Suprapubic skin (tissue), 4 donors: ENCODE measurements around the gene CACNA1D. TPM values are rescaled to one million over a fixed set of nuclear protein-coding genes. Genes with fewer than 3 reads are reported as not detected.

Source experiments
- DNase-seq, 2 donors: peaks; one replicate each; pipeline ENCODE4 v3.0.0-alpha.2; 2019; ENCODE audit warnings: low spot score in 2 of 2
- H3K27ac ChIP-seq: fragments of 200-600 bp; sonication (generic); one replicate; pipeline ENCODE4 v1.5.1; 2019
- H3K27me3 ChIP-seq: fragments of 200-600 bp; sonication (generic); one replicate; pipeline ENCODE4 v1.5.1; 2019
- H3K36me3 ChIP-seq: fragments of 200-600 bp; sonication (generic); one replicate; pipeline ENCODE4 v1.5.1; 2019
- H3K4me1 ChIP-seq: fragments of 200-600 bp; sonication (generic); one replicate; pipeline ENCODE4 v1.5.1; 2019
- H3K4me3 ChIP-seq: fragments of 200-600 bp; sonication (generic); one replicate; pipeline ENCODE4 v1.5.1; 2019; ENCODE audit warnings: mild to moderate bottlenecking
- H3K9me3 ChIP-seq: fragments of 200-600 bp; sonication (generic); one replicate; pipeline ENCODE4 v1.5.1; 2019
- EP300 ChIP-seq: sonication (generic); formaldehyde crosslinking; IDR thresholded peaks from one replicate; pipeline ENCODE4 v1.6.1; 2017; ENCODE audit warnings: antibody characterized with exemption
- POLR2A ChIP-seq, 2 donors: fragments of 450-650 bp; IDR thresholded peaks; one replicate each; pipeline ENCODE4 v1.6.1; 2017; ENCODE audit warnings: antibody characterized with exemption in 2 of 2, mild to moderate bottlenecking in 2 of 2, moderate library complexity in 2 of 2
- POLR2AphosphoS5 ChIP-seq, 3 donors: sonication (generic); formaldehyde crosslinking; IDR thresholded peaks; one replicate each; pipeline ENCODE4 v1.6.1; 2017; ENCODE audit warnings: antibody characterized with exemption in 3 of 3
- WGBS: methylation state at CpG from one replicate; pipeline ENCODE4 v1.1.5; 2018; 5-methylcytosine and 5-hydroxymethylcytosine counted together
- total RNA-seq, 4 donors: library from RNA; depleted of rRNA; stranded (reverse); fragments of >200 nt; gene quantifications; one replicate each; pipeline ENCODE4 v1.1.0, GENCODE V29; 2016
- TF ChIP-seq, protein P1 (sequence below), 2 donors: fragments of 200-600 bp in 1 of 2; fragments of 450-650 bp in 1 of 2; sonication (generic) in 1 of 2; IDR thresholded peaks; one replicate each; pipeline ENCODE4 v1.5.1; 2016 to 2019; ENCODE audit warnings: antibody characterized with exemption in 2 of 2, mild to moderate bottlenecking in 1 of 2, moderate library complexity in 1 of 2

CACNA1D gene
- total RNA-seq, 4 donors from 2014 or later = 1.9 to 28.2 (median 6.3) TPM

DNA sequence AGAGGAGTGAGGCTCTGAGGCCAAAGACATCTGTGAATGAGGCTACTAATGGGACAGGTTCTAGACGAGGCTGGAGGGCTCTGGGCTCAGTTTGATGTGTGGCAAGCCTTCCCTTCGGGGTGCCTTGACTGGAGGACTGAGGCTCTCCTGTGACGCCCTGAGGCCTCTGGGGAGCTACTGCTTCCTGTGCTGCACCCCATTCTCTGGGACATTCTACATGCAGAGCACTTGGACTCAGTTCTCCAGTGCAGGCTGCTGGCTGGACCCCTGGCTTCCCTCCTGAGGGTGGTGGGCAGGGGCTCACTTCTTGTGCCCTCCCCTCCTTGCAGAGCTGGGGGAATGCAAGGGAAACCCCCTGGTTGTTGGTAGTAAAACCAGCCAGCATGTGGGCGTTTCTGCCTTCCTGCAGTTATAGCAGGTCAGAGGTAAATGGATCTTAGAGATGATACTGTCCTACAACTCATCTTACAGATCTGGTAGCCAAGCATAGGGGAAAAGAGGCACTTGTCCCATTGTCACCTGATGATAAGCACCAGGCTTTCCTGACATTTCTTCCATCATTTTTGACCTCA, 218.5 kb downstream of the CACNA1D start:
- no peak overlapping the region for H3K27ac ChIP-seq
- WGBS = 83% methylated on average over 3 of the region's 4 CpGs
- peaks cover 6% of the 10 kb centered on the region for H3K4me1 ChIP-seq
- peaks cover 3% of the 10 kb centered on the region for H3K27me3 ChIP-seq
- H3K9me3 ChIP-seq = no peaks in the 10 kb centered on the region
- no peak overlapping the region for H3K4me3 ChIP-seq
- DNase-seq = peak in 1 of 2 donors; percentile 62
- TF ChIP-seq POLR2AphosphoS5 (IDR thresholded peaks at IDR 0.05) (no peak), POLR2A (IDR thresholded peaks at IDR 0.05) (no peak), EP300 (no peak)
- TF ChIP-seq, protein P1, sequence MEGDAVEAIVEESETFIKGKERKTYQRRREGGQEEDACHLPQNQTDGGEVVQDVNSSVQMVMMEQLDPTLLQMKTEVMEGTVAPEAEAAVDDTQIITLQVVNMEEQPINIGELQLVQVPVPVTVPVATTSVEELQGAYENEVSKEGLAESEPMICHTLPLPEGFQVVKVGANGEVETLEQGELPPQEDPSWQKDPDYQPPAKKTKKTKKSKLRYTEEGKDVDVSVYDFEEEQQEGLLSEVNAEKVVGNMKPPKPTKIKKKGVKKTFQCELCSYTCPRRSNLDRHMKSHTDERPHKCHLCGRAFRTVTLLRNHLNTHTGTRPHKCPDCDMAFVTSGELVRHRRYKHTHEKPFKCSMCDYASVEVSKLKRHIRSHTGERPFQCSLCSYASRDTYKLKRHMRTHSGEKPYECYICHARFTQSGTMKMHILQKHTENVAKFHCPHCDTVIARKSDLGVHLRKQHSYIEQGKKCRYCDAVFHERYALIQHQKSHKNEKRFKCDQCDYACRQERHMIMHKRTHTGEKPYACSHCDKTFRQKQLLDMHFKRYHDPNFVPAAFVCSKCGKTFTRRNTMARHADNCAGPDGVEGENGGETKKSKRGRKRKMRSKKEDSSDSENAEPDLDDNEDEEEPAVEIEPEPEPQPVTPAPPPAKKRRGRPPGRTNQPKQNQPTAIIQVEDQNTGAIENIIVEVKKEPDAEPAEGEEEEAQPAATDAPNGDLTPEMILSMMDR (IDR thresholded peaks at IDR 0.05) = no peak
- H3K36me3 ChIP-seq = no peaks in the 10 kb centered on the region

DNA sequence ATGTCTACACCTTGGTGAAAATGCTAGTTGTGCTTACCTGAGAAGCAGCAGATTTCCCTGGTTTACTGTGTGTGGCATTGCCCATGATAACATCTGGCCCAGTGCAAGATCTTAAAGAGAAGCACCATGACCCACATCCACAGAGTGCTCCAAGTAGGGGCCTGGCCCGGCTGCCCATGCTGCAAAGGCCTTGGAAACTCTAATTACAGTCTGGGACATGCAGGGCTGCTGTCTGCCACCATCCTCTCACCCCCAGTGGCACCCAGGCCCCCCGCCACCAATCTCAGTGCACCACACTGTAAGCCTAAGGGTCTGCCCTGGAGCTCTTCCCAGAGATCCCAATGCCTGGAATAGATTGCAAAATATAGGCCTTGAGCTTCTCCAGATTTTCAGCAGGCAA, 219.2 kb downstream of the CACNA1D start:
- Histone ChIP-seq H3K9me3 (no peaks in the 10 kb centered on the region), H3K27me3 (no peaks in the 10 kb centered on the region), H3K4me1 (peaks cover 6% of the 10 kb centered on the region), H3K27ac (no peak overlapping the region), H3K4me3 (no peak overlapping the region), H3K36me3 (no peaks in the 10 kb centered on the region)
- WGBS = 95% methylated on average over 2 of the region's 2 CpGs
- DNase-seq = peak in 1 of 2 donors; percentile 59
- TF ChIP-seq POLR2A (IDR thresholded peaks at IDR 0.05) (no peak), EP300 (no peak), POLR2AphosphoS5 (IDR thresholded peaks at IDR 0.05) (no peak)
- TF ChIP-seq, protein P1 (IDR thresholded peaks at IDR 0.05) = no peak

DNA sequence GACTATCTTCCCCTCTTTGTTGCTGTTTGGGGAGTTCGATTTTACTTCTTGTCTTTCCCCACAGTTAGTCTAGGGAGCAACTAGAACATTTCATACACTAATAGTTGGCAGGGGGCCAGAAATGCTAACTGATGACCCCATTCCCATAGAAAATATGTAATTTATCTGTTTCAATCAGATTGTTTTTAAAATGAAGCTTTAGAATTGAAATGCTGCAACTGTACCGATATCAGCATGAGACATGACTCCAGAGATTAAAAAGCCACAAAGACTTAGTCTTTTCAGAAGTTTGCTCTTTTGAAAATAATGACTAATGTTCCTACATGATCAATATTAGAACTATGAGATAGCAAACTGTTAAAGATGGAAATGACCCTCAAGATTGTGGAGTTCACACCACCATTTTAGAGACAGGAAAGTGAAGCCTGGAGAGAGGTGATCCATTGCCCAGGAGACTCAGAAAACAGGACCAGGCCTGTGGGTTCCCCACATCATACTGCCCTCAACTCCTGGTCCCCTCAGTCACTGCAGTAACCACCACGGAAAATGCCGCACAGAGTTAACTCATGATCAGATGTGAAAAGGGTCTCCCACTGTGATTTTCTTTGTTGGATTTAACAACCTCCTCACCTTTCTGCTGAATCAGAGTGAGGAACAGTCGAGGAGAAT, 221.5 kb downstream of the CACNA1D start:
- H3K4me3 ChIP-seq = no peak overlapping the region
- H3K27me3 ChIP-seq = no peaks in the 10 kb centered on the region
- no peaks in the 10 kb centered on the region for H3K4me1 ChIP-seq
- no peak overlapping the region for H3K27ac ChIP-seq
- no peaks in the 10 kb centered on the region for H3K9me3 ChIP-seq
- WGBS = 77% methylated on average over 5 of the region's 5 CpGs
- TF ChIP-seq EP300 = no peak
- TF ChIP-seq POLR2A (IDR thresholded peaks at IDR 0.05) = no peak
- TF ChIP-seq, protein P1 (IDR thresholded peaks at IDR 0.05) = no peak
- TF ChIP-seq POLR2AphosphoS5 (IDR thresholded peaks at IDR 0.05) = no peak
- peak in 1 of 2 donors; percentile 18 for DNase-seq
- H3K36me3 ChIP-seq = no peaks in the 10 kb centered on the region

DNA sequence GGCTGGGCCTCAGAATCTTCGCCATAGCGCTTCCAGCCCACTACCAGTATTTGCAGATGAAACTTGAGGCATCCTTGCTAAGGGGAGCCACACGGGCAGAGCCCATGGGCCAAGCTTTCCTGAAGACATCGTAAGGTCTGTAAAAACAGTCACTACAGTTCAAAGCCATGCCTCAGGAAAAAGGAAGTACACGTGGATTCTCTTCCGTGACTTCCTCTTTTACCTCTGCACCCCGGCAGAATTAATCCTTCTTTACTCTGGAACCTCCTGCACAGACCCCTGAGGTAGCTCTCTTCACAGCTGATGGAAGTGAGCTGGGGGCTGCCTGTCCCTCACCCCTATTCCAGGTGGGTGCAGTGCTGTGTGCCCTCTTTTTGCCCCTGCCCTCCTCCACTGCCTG, 222.6 kb downstream of the CACNA1D start:
- TF ChIP-seq POLR2AphosphoS5 (IDR thresholded peaks at IDR 0.05) = no peak
- no peaks in the 10 kb centered on the region for H3K9me3 ChIP-seq
- 90% methylated on average over 7 of the region's 7 CpGs for WGBS
- no peak overlapping the region for H3K4me3 ChIP-seq
- DNase-seq = no peak
- H3K27ac ChIP-seq = no peak overlapping the region
- no peaks in the 10 kb centered on the region for H3K27me3 ChIP-seq
- no peaks in the 10 kb centered on the region for H3K36me3 ChIP-seq
- H3K4me1 ChIP-seq = no peaks in the 10 kb centered on the region

DNA sequence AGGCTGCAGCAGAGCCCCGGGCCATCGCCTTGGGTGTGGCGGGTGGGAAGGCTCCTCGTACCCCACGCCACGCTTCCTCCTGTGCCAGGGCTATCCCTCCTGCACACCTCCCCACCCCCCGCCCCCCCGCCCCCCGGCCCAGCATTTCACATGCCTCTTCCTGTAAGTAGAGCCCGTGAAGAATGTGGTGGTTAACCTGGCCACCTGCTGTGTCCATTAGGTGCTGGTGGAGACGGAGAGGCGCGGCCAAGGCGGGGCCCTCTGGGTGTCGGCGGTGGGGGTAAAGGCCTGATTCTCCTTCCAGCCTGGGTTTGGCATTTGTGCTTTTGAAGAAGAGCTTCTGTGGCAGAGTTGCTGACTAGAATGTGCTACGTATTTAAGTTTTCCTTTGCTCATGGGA, 224.1 kb downstream of the CACNA1D start:
- Histone ChIP-seq H3K36me3 (no peaks in the 10 kb centered on the region), H3K27ac (no peak overlapping the region), H3K9me3 (no peaks in the 10 kb centered on the region), H3K27me3 (peaks cover under 1% of the 10 kb centered on the region), H3K4me1 (no peaks in the 10 kb centered on the region), H3K4me3 (no peak overlapping the region)
- TF ChIP-seq POLR2A (IDR thresholded peaks at IDR 0.05) = no peak
- TF ChIP-seq EP300 = no peak
- TF ChIP-seq POLR2AphosphoS5 (IDR thresholded peaks at IDR 0.05) = no peak
- TF ChIP-seq, protein P1 (IDR thresholded peaks at IDR 0.05) = no peak
- 88% methylated on average over 17 of the region's 17 CpGs for WGBS
- no peak for DNase-seq
